Astrocyte of the spinal cord (primary cell): ENCODE data around the gene E2F2.
A peak's percentile ranks its signal among the peaks of the same experiment; 100 is the strongest.

Experiments used
- DNase-seq: peaks from one replicate; pipeline ENCODE4 v3.0.0; 2011; ENCODE audit warnings: low read depth, low spot score
- H3K4me3 ChIP-seq: 2 replicates; pipeline ENCODE4 v1.5.1; 2011; ENCODE audit warnings: low read depth, mild to moderate bottlenecking, low read length, moderate library complexity
- CTCF ChIP-seq: IDR thresholded peaks from 2 replicates; pipeline ENCODE4 v1.5.1; 2012; ENCODE audit warnings: low read depth, mild to moderate bottlenecking, low read length, inconsistent platforms
- in situ Hi-C: cut with HindIII; loops from 2 replicates; pipeline ENCODE4 v1.10.0; 2017; ENCODE audit warnings: low sequenced_read_pairs

The E2F2 gene, protein sequence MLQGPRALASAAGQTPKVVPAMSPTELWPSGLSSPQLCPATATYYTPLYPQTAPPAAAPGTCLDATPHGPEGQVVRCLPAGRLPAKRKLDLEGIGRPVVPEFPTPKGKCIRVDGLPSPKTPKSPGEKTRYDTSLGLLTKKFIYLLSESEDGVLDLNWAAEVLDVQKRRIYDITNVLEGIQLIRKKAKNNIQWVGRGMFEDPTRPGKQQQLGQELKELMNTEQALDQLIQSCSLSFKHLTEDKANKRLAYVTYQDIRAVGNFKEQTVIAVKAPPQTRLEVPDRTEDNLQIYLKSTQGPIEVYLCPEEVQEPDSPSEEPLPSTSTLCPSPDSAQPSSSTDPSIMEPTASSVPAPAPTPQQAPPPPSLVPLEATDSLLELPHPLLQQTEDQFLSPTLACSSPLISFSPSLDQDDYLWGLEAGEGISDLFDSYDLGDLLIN

GRCh38 chr1:23530747-23531561 is at the start of gene E2F2:
Gene E2F2 (minus strand): TSS chr1:23531233. CDS start chr1:23530793, 440 bp downstream.
- in situ Hi-C loops, result no loop called here
- peak; percentile 11 for TF ChIP-seq CTCF
- H3K4me3 ChIP-seq, result peak within 1 kb of the TSS; percentile 51
- peak; percentile 91 for DNase-seq

DNA sequence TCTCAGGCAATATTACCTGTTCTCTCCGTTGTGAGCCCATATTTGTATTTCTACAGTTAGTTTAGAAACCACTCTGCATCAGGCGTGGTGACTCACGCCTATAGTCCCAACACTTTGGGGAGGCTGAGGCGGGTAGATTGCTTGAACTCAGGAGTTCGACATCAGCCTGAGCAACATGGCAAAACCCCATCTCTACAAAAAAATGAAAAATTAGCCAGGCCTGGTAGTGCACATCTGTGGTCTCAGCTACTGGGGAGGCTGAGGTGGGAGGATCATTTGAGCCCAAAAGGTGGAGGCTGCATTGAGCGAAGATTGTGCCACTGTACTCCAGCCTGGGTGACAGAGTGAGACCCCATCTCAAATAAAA is 47.9 kb upstream of the E2F2 start:
- TF ChIP-seq CTCF, result no peak
- in situ Hi-C loops, result no loop called here
- DNase-seq, result no peak
- H3K4me3 ChIP-seq, result no peak overlapping the region

GRCh38 chr1:23578311-23578996 is 47.4 kb upstream of the E2F2 start:
- DNase-seq, result peak; percentile 8
- no peak for TF ChIP-seq CTCF
- in situ Hi-C loops, result no loop called here
- H3K4me3 ChIP-seq, result no peak overlapping the region

GRCh38 chr1:23577056-23578004 is 46.3 kb upstream of the E2F2 start:
- no peak for TF ChIP-seq CTCF
- H3K4me3 ChIP-seq, result peak overlapping the region; percentile 0
- in situ Hi-C loops, result no loop called here
- DNase-seq, result peak; percentile 95

GRCh38 chr1:23576338-23577055 is 45.5 kb upstream of the E2F2 start:
- in situ Hi-C loops, result no loop called here
- DNase-seq, result peak; percentile 26
- H3K4me3 ChIP-seq, result peak overlapping the region; percentile 0
- no peak for TF ChIP-seq CTCF
